SK-N-SH (cell line): ENCODE measurements around the gene RASA1. TPM values are rescaled to one million over a fixed set of nuclear protein-coding genes. Genes with fewer than 3 reads are reported as not detected.

Experiments used
- CTCF ChIA-PET: fragments of 300-600, 350-600 bp; formaldehyde crosslinking; extraction: SDS; loops from one replicate; lab custom pipeline; 2021; lab: Yijun Ruan, JAX
- POLR2A ChIA-PET: fragments of 350-600 bp; sonication (Branson Sonifier 250); formaldehyde crosslinking; extraction: SDS; loops from one replicate; lab custom pipeline; 2020; ENCODE audit warnings: antibody characterized with exemption, inconsistent platforms; lab: Yijun Ruan, JAX
- DNase-seq: peaks from one replicate; pipeline ENCODE4 v3.0.0; 2012
- H2AFZ ChIP-seq: fragments of 200-600 bp; sonication (generic); 2 replicates; pipeline ENCODE4 v1.8.1; 2016; ENCODE audit warnings: antibody characterized with exemption, mild to moderate bottlenecking, low read depth
- H3F3A ChIP-seq: fragments of 200-600 bp; sonication (generic); replicated peaks from 2 replicates; pipeline ENCODE3; 2016; ENCODE audit warnings: antibody characterized with exemption, mild to moderate bottlenecking; ENCODE audit not compliant: insufficient read depth
- H3K27ac ChIP-seq, 2 experiments: fragments of 200-500 bp in 1 of 2; fragments of 200-600 bp in 1 of 2; sonication (Bioruptor generic) in 1 of 2; sonication (generic), shearing (Covaris generic) in 1 of 2; 2 replicates each; pipeline versions ENCODE4 v1.5.1 to v1.6.1; 2014 to 2016; ENCODE audit warnings: low read depth in 2 of 2, inconsistent platforms in 1 of 2, low read length in 1 of 2, mild to moderate bottlenecking in 1 of 2, mixed read lengths in 1 of 2
- H3K27me3 ChIP-seq: fragments of 200-600 bp; sonication (generic), shearing (Covaris generic); 2 replicates; pipeline ENCODE4 v1.6.1; 2016; ENCODE audit warnings: mixed run types; ENCODE audit not compliant: insufficient read depth
- H3K36me3 ChIP-seq, 2 experiments: fragments of 200-500 bp in 1 of 2; fragments of 200-600 bp in 1 of 2; sonication (Bioruptor generic) in 1 of 2; sonication (generic) in 1 of 2; replicated peaks in 1 of 2; 2 replicates each; pipeline versions ENCODE3 to v1.5.1; 2014 to 2016; ENCODE audit warnings: low read length in 1 of 2, mild to moderate bottlenecking in 1 of 2; ENCODE audit not compliant: insufficient read depth in 2 of 2, control insufficient read depth in 1 of 2
- H3K4me1 ChIP-seq, 2 experiments: fragments of 200-500 bp in 1 of 2; fragments of 200-600 bp in 1 of 2; sonication (Bioruptor generic) in 1 of 2; sonication (generic), shearing (Covaris generic) in 1 of 2; 2 replicates each; pipeline versions ENCODE4 v1.5.1 to v1.6.1; 2014 to 2016; ENCODE audit warnings: low read depth in 1 of 2, low read length in 1 of 2, mixed run types in 1 of 2; ENCODE audit not compliant: insufficient read depth in 2 of 2, control insufficient read depth in 1 of 2
- H3K4me2 ChIP-seq: fragments of 200-600 bp; sonication (generic), shearing (Covaris generic); 2 replicates; pipeline ENCODE4 v1.6.1; 2017; ENCODE audit warnings: mixed run types
- H3K4me3 ChIP-seq, 2 experiments: fragments of 200-500 bp in 1 of 2; fragments of 200-600 bp in 1 of 2; sonication (Bioruptor generic) in 1 of 2; sonication (generic), shearing (Covaris generic) in 1 of 2; 2 replicates each; pipeline versions ENCODE4 v1.5.1 to v1.8.1; 2014 to 2016; ENCODE audit warnings: low read depth in 2 of 2, inconsistent platforms in 1 of 2, low read length in 1 of 2, mild to moderate bottlenecking in 1 of 2, mixed read lengths in 1 of 2, moderate library complexity in 1 of 2
- H3K79me2 ChIP-seq: fragments of 200-600 bp; sonication (generic); 2 replicates; pipeline ENCODE4 v1.8.1; 2017; ENCODE audit warnings: mild to moderate bottlenecking; ENCODE audit not compliant: insufficient read depth
- H3K9ac ChIP-seq: fragments of 200-600 bp; sonication (generic); 2 replicates; pipeline ENCODE4 v1.6.1; 2017; ENCODE audit warnings: mixed run types
- H3K9me2 ChIP-seq: fragments of 200-600 bp; sonication (generic); 2 replicates; pipeline ENCODE4 v1.6.1; 2017; ENCODE audit warnings: mixed run types
- H3K9me3 ChIP-seq: fragments of 200-600 bp; sonication (generic); 2 replicates; pipeline ENCODE4 v1.6.1; 2017; ENCODE audit warnings: mixed run types, mild to moderate bottlenecking, moderate library complexity
- H4K20me1 ChIP-seq: fragments of 200-600 bp; sonication (generic); 2 replicates; pipeline ENCODE4 v1.6.1; 2017; ENCODE audit warnings: mild to moderate bottlenecking, mixed run types; ENCODE audit not compliant: insufficient read depth
- CHD2 ChIP-seq: fragments of 150-350 bp; IDR thresholded peaks from 2 replicates; pipeline ENCODE4 v1.6.1; 2018; ENCODE audit warnings: low read length; ENCODE audit not compliant: partially characterized antibody
- EZH2phosphoT487 ChIP-seq: fragments of 200-600 bp; sonication (generic); IDR thresholded peaks from 2 replicates; pipeline ENCODE4 v1.6.1; 2017; ENCODE audit warnings: low read depth, mixed run types, mild to moderate bottlenecking, antibody characterized with exemption, moderate library complexity, borderline replicate concordance
- FOSL2 ChIP-seq: IDR thresholded peaks from 2 replicates; pipeline ENCODE4 v1.4.0; 2012; ENCODE audit warnings: low read depth, mild to moderate bottlenecking, moderate library complexity, borderline replicate concordance
- GATA2 ChIP-seq: sonication (generic); formaldehyde crosslinking; IDR thresholded peaks from 2 replicates; pipeline ENCODE4 v1.5.0; 2020; ENCODE audit warnings: mild to moderate bottlenecking, missing genetic modification reagents
- JUND ChIP-seq: IDR thresholded peaks from 2 replicates; pipeline ENCODE4 v1.4.0; 2012
- MXI1 ChIP-seq: IDR thresholded peaks from 2 replicates; pipeline ENCODE4 v1.6.1; 2012; ENCODE audit warnings: mild to moderate bottlenecking, low read depth, low read length, improper control_type of control experiment
- TAF1 ChIP-seq: IDR thresholded peaks from 2 replicates; pipeline ENCODE4 v1.6.1; 2012; ENCODE audit warnings: low read depth, mild to moderate bottlenecking, low read length, moderate library complexity, borderline replicate concordance
- WGBS: methylation state at CpG from one replicate; pipeline ENCODE4 v1.1.6; 2017; ENCODE audit warnings: low lambda C conversion rate; 5-methylcytosine and 5-hydroxymethylcytosine counted together
- polyA plus RNA-seq, 3 experiments: library from polyadenylated mRNA; depleted of rRNA; stranded (reverse); fragments of >200 nt; gene quantifications; 2 replicates each; pipeline ENCODE4 v1.2.3, GENCODE V29; 2012
- TF ChIP-seq, protein P1 (sequence below): IDR thresholded peaks from 2 replicates; pipeline ENCODE4 v1.4.0; 2012; ENCODE audit warnings: low read depth, borderline replicate concordance
- TF ChIP-seq, protein P2 (sequence below): IDR thresholded peaks from 2 replicates; pipeline ENCODE4 v1.4.0; 2012; ENCODE audit warnings: low read depth, borderline replicate concordance

RASA1 gene
- polyA plus RNA-seq, 1 of the 3 experiments (the other 2 are of a cell fraction): 49.1 TPM

DNA sequence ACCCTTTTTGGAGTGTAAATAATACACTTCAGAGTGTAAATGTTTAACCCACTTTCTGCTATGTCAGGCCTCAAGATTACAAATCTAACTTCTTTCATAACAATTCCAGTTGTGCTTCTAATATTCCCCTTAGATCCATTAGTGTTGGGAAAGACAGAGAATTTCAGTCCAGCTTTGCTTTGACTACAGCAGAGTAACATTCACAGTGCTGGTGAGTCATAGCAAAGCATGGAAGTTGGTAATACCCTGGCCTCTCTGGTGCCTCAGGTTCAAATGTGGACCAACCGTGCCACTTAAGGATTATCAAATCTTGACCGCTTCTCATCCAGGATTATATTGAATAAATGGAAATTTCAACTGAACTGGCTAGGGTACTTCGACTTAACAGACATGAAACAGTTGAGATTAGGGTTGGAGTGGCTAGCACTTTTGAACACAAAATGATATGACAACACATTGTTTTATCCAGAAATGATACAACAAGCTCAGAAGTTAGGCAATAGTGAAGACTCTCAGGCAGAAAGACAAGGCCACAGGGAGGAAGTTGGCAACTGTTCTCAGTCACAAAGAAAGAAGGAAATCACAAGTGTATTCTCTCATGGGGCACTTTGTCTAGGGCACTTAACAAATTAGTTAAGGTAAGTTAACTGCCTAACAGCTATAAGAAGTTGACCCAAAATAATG lies 24.4 kb upstream of the RASA1 start:
- H3K27me3 ChIP-seq: no peaks in the 10 kb centered on the region
- no peaks in the 10 kb centered on the region for H3K9me3 ChIP-seq
- no peaks in the 10 kb centered on the region for H3F3A ChIP-seq
- no peak overlapping the region for H3K9ac ChIP-seq
- WGBS: 70% methylated on average over 3 of the region's 3 CpGs
- no peak overlapping the region for H3K4me2 ChIP-seq
- H3K79me2 ChIP-seq: no peaks in the 10 kb centered on the region
- POLR2A ChIA-PET: no interaction called here
- TF ChIP-seq FOSL2 (peak; percentile 32; the same call in 1 of the 2 replicates), JUND (peak; percentile 34; the same call in 1 of the 2 replicates)
- TF ChIP-seq, protein P1, sequence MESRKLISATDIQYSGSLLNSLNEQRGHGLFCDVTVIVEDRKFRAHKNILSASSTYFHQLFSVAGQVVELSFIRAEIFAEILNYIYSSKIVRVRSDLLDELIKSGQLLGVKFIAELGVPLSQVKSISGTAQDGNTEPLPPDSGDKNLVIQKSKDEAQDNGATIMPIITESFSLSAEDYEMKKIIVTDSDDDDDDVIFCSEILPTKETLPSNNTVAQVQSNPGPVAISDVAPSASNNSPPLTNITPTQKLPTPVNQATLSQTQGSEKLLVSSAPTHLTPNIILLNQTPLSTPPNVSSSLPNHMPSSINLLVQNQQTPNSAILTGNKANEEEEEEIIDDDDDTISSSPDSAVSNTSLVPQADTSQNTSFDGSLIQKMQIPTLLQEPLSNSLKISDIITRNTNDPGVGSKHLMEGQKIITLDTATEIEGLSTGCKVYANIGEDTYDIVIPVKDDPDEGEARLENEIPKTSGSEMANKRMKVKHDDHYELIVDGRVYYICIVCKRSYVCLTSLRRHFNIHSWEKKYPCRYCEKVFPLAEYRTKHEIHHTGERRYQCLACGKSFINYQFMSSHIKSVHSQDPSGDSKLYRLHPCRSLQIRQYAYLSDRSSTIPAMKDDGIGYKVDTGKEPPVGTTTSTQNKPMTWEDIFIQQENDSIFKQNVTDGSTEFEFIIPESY: no peak
- no peaks in the 10 kb centered on the region for H3K36me3 ChIP-seq
- no peaks in the 10 kb centered on the region for H3K4me1 ChIP-seq
- CTCF ChIA-PET: interaction anchor here (1.0 kb wide), 1 partner anchor 76 kb away, joined by 4 read pairs; no protein-coding TSS in a partner anchor
- H3K9me2 ChIP-seq: no peaks in the 10 kb centered on the region
- H2AFZ ChIP-seq: no peak overlapping the region
- no peak overlapping the region for H3K4me3 ChIP-seq
- DNase-seq: no peak
- H3K27ac ChIP-seq: peak overlapping the region in 1 of 2 experiments; percentile 60; a peak in 2 of 4 replicates
- no peaks in the 10 kb centered on the region for H4K20me1 ChIP-seq

DNA sequence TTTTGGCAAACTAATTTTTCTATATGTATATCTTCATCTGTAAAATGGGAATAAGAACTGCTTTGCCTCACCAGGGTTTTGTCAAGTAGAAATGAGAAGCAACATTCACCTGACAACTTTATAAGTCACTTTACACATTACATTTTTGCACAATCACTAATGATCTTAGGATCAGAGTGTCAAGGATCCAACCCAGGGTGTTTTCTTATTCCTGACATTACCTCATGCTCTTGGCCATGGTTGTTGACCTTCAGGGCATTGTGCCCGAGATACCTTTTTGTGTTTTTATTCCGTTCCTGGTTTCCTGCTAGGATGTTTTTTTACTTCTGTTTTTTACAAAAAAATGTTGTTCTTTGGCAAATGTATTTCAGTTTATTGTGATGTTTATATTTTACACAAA lies 22.2 kb upstream of the RASA1 start:
- H3F3A ChIP-seq: peaks cover 5% of the 10 kb centered on the region
- H3K4me2 ChIP-seq: no peak overlapping the region
- no peak for DNase-seq
- H4K20me1 ChIP-seq: no peaks in the 10 kb centered on the region
- H3K9me3 ChIP-seq: no peaks in the 10 kb centered on the region
- H3K79me2 ChIP-seq: no peaks in the 10 kb centered on the region
- no peak overlapping the region for H2AFZ ChIP-seq
- no peak overlapping the region for H3K9ac ChIP-seq
- POLR2A ChIA-PET: no interaction called here
- no peak overlapping the region for H3K4me3 ChIP-seq
- no peak for TF ChIP-seq MXI1
- TF ChIP-seq EZH2phosphoT487: no peak
- TF ChIP-seq JUND: no peak
- TF ChIP-seq CHD2: no peak
- TF ChIP-seq, protein P2, sequence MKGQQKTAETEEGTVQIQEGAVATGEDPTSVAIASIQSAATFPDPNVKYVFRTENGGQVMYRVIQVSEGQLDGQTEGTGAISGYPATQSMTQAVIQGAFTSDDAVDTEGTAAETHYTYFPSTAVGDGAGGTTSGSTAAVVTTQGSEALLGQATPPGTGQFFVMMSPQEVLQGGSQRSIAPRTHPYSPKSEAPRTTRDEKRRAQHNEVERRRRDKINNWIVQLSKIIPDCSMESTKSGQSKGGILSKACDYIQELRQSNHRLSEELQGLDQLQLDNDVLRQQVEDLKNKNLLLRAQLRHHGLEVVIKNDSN: no peak
- TF ChIP-seq GATA2 (CRISPR knock-in tag): no peak
- TF ChIP-seq TAF1: no peak
- TF ChIP-seq, protein P1: no peak
- no peaks in the 10 kb centered on the region for H3K36me3 ChIP-seq
- no peaks in the 10 kb centered on the region for H3K4me1 ChIP-seq
- H3K9me2 ChIP-seq: no peaks in the 10 kb centered on the region
- no peaks in the 10 kb centered on the region for H3K27me3 ChIP-seq
- CTCF ChIA-PET: no interaction called here
- H3K27ac ChIP-seq: no peak overlapping the region
- WGBS: 88% methylated on average over 2 of the region's 2 CpGs
